H9 (cell line): ENCODE data around the gene IFI44L. TPM values are rescaled to one million over a fixed set of nuclear protein-coding genes. Genes with fewer than 3 reads are reported as not detected.

ENCODE experiments used
- DNase-seq: peaks from one replicate; pipeline ENCODE4 v3.0.0-alpha.2; 2017
- H2AFZ ChIP-seq: one replicate; pipeline ENCODE4 v1.6.1; 2013; ENCODE audit warnings: mild to moderate bottlenecking, low read length, control low read depth, moderate library complexity
- H2AK5ac ChIP-seq: 2 replicates; pipeline ENCODE4 v1.6.1; 2013; ENCODE audit warnings: low read length, control low read depth, mixed read lengths; ENCODE audit not compliant: insufficient read length
- H2BK120ac ChIP-seq: one replicate; pipeline ENCODE4 v1.6.1; 2013; ENCODE audit warnings: low read depth, mild to moderate bottlenecking, low read length, control low read depth, inconsistent platforms; ENCODE audit not compliant: poor library complexity, severe bottlenecking
- H2BK12ac ChIP-seq: 2 replicates; pipeline ENCODE4 v1.6.1; 2013; ENCODE audit warnings: low read length, control low read depth, mixed read lengths, low read depth; ENCODE audit not compliant: insufficient read length
- H2BK15ac ChIP-seq: 2 replicates; pipeline ENCODE4 v1.6.1; 2013; ENCODE audit warnings: low read depth, low read length, control low read depth
- H2BK20ac ChIP-seq: one replicate; pipeline ENCODE4 v1.6.1; 2013; ENCODE audit warnings: low read depth, mild to moderate bottlenecking, low read length, control low read depth, inconsistent platforms; ENCODE audit not compliant: poor library complexity, severe bottlenecking
- H2BK5ac ChIP-seq: 2 replicates; pipeline ENCODE4 v1.6.1; 2013; ENCODE audit warnings: low read length, control low read depth, mixed read lengths; ENCODE audit not compliant: insufficient read length
- H3K14ac ChIP-seq: 2 replicates; pipeline ENCODE4 v1.6.1; 2013; ENCODE audit warnings: low read length, control low read depth; ENCODE audit not compliant: insufficient read depth
- H3K18ac ChIP-seq: 2 replicates; pipeline ENCODE4 v1.6.1; 2013; ENCODE audit warnings: low read depth, mild to moderate bottlenecking, mixed read lengths, low read length, control low read depth; ENCODE audit not compliant: insufficient read length
- H3K23ac ChIP-seq: 2 replicates; pipeline ENCODE4 v1.6.1; 2013; ENCODE audit warnings: low read length, control low read depth, mixed read lengths, low read depth; ENCODE audit not compliant: insufficient read length
- H3K23me2 ChIP-seq: 2 replicates; pipeline ENCODE4 v1.6.1; 2013; ENCODE audit warnings: low read depth, mild to moderate bottlenecking, mixed read lengths, low read length, control low read depth; ENCODE audit not compliant: insufficient read length, poor library complexity, severe bottlenecking
- H3K27ac ChIP-seq: 2 replicates; pipeline ENCODE4 v1.5.1; 2013; ENCODE audit warnings: low read length, control low read depth, mixed read lengths, low read depth; ENCODE audit not compliant: insufficient read length
- H3K27me3 ChIP-seq: 2 replicates; pipeline ENCODE4 v1.6.1; 2013; ENCODE audit warnings: low read length, control low read depth, inconsistent platforms; ENCODE audit not compliant: insufficient read depth
- H3K4ac ChIP-seq: 2 replicates; pipeline ENCODE4 v1.6.1; 2013; ENCODE audit warnings: low read depth, mild to moderate bottlenecking, control low read depth, inconsistent platforms, low read length, moderate library complexity
- H3K4me1 ChIP-seq: 2 replicates; pipeline ENCODE4 v1.6.1; 2013; ENCODE audit warnings: low read length, control low read depth, inconsistent platforms; ENCODE audit not compliant: insufficient read depth
- H3K4me2 ChIP-seq: 2 replicates; pipeline ENCODE4 v1.6.1; 2013; ENCODE audit warnings: low read length, control low read depth, mixed read lengths; ENCODE audit not compliant: insufficient read length, insufficient read depth
- H3K56ac ChIP-seq: 2 replicates; pipeline ENCODE4 v1.6.1; 2013; ENCODE audit warnings: low read depth, mild to moderate bottlenecking, mixed read lengths, low read length, control low read depth; ENCODE audit not compliant: insufficient read length
- H3K79me1 ChIP-seq: 2 replicates; pipeline ENCODE4 v1.6.1; 2013; ENCODE audit warnings: low read depth, mild to moderate bottlenecking, moderate library complexity, low read length, control low read depth, inconsistent platforms; ENCODE audit not compliant: insufficient read depth, poor library complexity, severe bottlenecking
- H3K79me2 ChIP-seq: 2 replicates; pipeline ENCODE4 v1.6.1; 2013; ENCODE audit warnings: low read length, control low read depth, inconsistent platforms; ENCODE audit not compliant: insufficient read depth
- H3K9ac ChIP-seq: 2 replicates; pipeline ENCODE4 v1.6.1; 2013; ENCODE audit warnings: low read length, control low read depth, mixed read lengths; ENCODE audit not compliant: insufficient read length; ENCODE audit errors: extremely low read depth
- H3K9me3 ChIP-seq: one replicate; pipeline ENCODE4 v1.6.1; 2013; ENCODE audit warnings: low read depth, low read length, inconsistent platforms; ENCODE audit not compliant: control insufficient read depth
- H3T11ph ChIP-seq: one replicate; pipeline ENCODE4 v1.6.1; 2013; ENCODE audit warnings: mild to moderate bottlenecking, low read length, control low read depth, inconsistent platforms
- H4K20me1 ChIP-seq: one replicate; pipeline ENCODE4 v1.6.1; 2013; ENCODE audit not compliant: control insufficient read depth, insufficient read length, insufficient read depth
- H4K5ac ChIP-seq: 2 replicates; pipeline ENCODE4 v1.6.1; 2013; ENCODE audit warnings: low read depth, mild to moderate bottlenecking, mixed read lengths, low read length, control low read depth; ENCODE audit not compliant: insufficient read length
- H4K8ac ChIP-seq: replicated peaks from 2 replicates; pipeline ENCODE4 v1.6.1; 2013; ENCODE audit warnings: low read length, control low read depth, mixed read lengths, low read depth; ENCODE audit not compliant: insufficient read length
- H4K91ac ChIP-seq: 2 replicates; pipeline ENCODE4 v1.6.1; 2013; ENCODE audit warnings: low read depth, mild to moderate bottlenecking, moderate library complexity, mixed read lengths, low read length, control low read depth; ENCODE audit not compliant: insufficient read length
- H3K27ac Mint-ChIP-seq, 3 experiments: 2 replicates in 2 of 3; 3 replicates in 1 of 3; pipeline ENCODE4 v1.8.0; 2020 to 2021; ENCODE audit warnings: mixed read lengths in 3 of 3, mild to moderate bottlenecking in 1 of 3, moderate library complexity in 1 of 3
- H3K27me3 Mint-ChIP-seq: 2 replicates; pipeline ENCODE4 v1.8.0; 2021; ENCODE audit warnings: low read depth, mild to moderate bottlenecking, moderate library complexity, mixed read lengths
- H3K36me3 Mint-ChIP-seq, 3 experiments: 2 replicates in 2 of 3; 3 replicates in 1 of 3; pipeline ENCODE4 v1.8.0; 2020 to 2021; ENCODE audit warnings: low read depth in 3 of 3, mixed read lengths in 3 of 3; ENCODE audit not compliant: insufficient read depth in 1 of 3
- H3K4me1 Mint-ChIP-seq, 2 experiments: 2 replicates each; pipeline ENCODE4 v1.8.0; 2020; ENCODE audit warnings: mixed read lengths in 2 of 2
- H3K4me3 Mint-ChIP-seq, 2 experiments: 2 replicates in 1 of 2; 3 replicates in 1 of 2; pipeline ENCODE4 v1.8.0; 2020 to 2021; ENCODE audit warnings: mild to moderate bottlenecking in 2 of 2, mixed read lengths in 2 of 2, moderate library complexity in 1 of 2
- H3K9me3 Mint-ChIP-seq, 2 experiments: 2 replicates in 1 of 2; 3 replicates in 1 of 2; pipeline ENCODE4 v1.8.0; 2020; ENCODE audit warnings: mild to moderate bottlenecking in 2 of 2, mixed read lengths in 2 of 2, moderate library complexity in 1 of 2
- total RNA-seq: library from RNA; stranded (reverse); gene quantifications from 2 replicates; pipeline ENCODE4 v1.2.1, GENCODE V29; 2021
- TF ChIP-seq, protein P1 (sequence below): fragments of 200-600 bp; sonication (generic); conservative IDR thresholded peaks from 3 replicates; pipeline ENCODE4 v1.8.0; 2021; ENCODE audit warnings: antibody characterized with exemption, mild to moderate bottlenecking

The IFI44L gene
- total RNA-seq, 1 experiment from 2014 or later = not detected

DNA sequence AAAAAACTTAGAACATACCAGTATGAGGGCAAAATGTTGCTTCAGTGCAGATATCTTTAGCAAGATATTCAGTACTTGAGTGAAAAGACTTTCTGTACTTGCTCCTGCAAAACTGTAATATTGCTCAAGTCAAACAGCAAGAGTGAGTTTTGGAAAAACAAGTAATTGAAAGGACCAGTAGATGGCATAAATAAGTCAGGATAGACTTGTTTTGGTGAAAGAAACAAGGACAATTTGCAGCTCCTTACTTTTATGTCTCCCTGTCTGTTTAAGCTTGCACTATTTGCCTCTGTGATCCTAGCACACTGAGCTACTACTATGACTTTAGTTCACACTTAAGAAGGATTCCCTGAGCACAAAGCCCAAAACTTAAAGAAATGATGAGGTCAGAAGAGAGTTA lies 68.4 kb downstream of the IFI44L start:
- Histone ChIP-seq H2AK5ac (no peak overlapping the region), H4K8ac (no peak overlapping the region), H3K79me2 (no peaks in the 10 kb centered on the region), H3K79me1 (no peaks in the 10 kb centered on the region), H4K91ac (no peak overlapping the region), H3K27ac (no peak overlapping the region), H3K4me1 (no peaks in the 10 kb centered on the region), H3K9me3 (no peaks in the 10 kb centered on the region), H3K18ac (no peak overlapping the region), H3K27me3 (no peaks in the 10 kb centered on the region; the same call in 1 of the 2 replicates), H3K9ac (no peak overlapping the region), H3T11ph (no peak overlapping the region), H4K5ac (no peak overlapping the region), H3K56ac (no peak overlapping the region), H3K4me2 (no peak overlapping the region), H2BK20ac (no peak overlapping the region), H2BK15ac (no peak overlapping the region), H4K20me1 (no peaks in the 10 kb centered on the region), H3K4ac (no peak overlapping the region), H2BK5ac (no peak overlapping the region), H2BK12ac (no peak overlapping the region), H2AFZ (no peak overlapping the region), H2BK120ac (no peak overlapping the region), H3K23me2 (no peaks in the 10 kb centered on the region), H3K14ac (no peak overlapping the region), H3K23ac (no peak overlapping the region)
- Mint-ChIP-seq H3K9me3 (peaks cover 4 to 10% of the 10 kb centered on the region in 2 experiments; a peak in 3 of 5 replicates), H3K27me3 (no peaks in the 10 kb centered on the region), H3K27ac (no peak overlapping the region), H3K4me3 (no peak overlapping the region), H3K4me1 (no peaks in the 10 kb centered on the region), H3K36me3 (peaks cover 0 to 11% (median 3%) of the 10 kb centered on the region in 3 experiments; a peak in 3 of 7 replicates)
- TF ChIP-seq, protein P1, sequence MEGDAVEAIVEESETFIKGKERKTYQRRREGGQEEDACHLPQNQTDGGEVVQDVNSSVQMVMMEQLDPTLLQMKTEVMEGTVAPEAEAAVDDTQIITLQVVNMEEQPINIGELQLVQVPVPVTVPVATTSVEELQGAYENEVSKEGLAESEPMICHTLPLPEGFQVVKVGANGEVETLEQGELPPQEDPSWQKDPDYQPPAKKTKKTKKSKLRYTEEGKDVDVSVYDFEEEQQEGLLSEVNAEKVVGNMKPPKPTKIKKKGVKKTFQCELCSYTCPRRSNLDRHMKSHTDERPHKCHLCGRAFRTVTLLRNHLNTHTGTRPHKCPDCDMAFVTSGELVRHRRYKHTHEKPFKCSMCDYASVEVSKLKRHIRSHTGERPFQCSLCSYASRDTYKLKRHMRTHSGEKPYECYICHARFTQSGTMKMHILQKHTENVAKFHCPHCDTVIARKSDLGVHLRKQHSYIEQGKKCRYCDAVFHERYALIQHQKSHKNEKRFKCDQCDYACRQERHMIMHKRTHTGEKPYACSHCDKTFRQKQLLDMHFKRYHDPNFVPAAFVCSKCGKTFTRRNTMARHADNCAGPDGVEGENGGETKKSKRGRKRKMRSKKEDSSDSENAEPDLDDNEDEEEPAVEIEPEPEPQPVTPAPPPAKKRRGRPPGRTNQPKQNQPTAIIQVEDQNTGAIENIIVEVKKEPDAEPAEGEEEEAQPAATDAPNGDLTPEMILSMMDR = 0 out of 3 replicates have a peak, but pooled peaks have one; percentile 32
- DNase-seq = no peak
